ENCODE results near the gene CPO.

The CPO gene

GRCh38 chr2:207015901-207016300, 76.6 kb downstream of the CPO start:
- no peak for DNase-seq (ENCODE audit: low spot score)
